Prostate gland (tissue), 2 donors: ENCODE data around the gene CACNG1.

ENCODE experiments used
- POLR2A ChIP-seq: fragments of 450-650 bp; IDR thresholded peaks from one replicate; pipeline ENCODE4 v1.6.1; 2016; ENCODE audit warnings: antibody characterized with exemption, mild to moderate bottlenecking
- POLR2AphosphoS5 ChIP-seq: sonication (generic); formaldehyde crosslinking; IDR thresholded peaks from one replicate; pipeline ENCODE4 v1.6.1; 2017; ENCODE audit warnings: antibody characterized with exemption
- TF ChIP-seq, protein P1 (sequence below), 4 experiments: fragments of 200-600 bp in 2 of 4; fragments of 450-650 bp in 2 of 4; sonication (generic) in 2 of 4; IDR thresholded peaks; 1 replicate in 3 of 4; 2 replicates in 1 of 4; pipeline ENCODE4 v1.5.1; 2016 to 2019; ENCODE audit warnings: antibody characterized with exemption in 4 of 4, mild to moderate bottlenecking in 2 of 4, moderate library complexity in 2 of 4

DNA sequence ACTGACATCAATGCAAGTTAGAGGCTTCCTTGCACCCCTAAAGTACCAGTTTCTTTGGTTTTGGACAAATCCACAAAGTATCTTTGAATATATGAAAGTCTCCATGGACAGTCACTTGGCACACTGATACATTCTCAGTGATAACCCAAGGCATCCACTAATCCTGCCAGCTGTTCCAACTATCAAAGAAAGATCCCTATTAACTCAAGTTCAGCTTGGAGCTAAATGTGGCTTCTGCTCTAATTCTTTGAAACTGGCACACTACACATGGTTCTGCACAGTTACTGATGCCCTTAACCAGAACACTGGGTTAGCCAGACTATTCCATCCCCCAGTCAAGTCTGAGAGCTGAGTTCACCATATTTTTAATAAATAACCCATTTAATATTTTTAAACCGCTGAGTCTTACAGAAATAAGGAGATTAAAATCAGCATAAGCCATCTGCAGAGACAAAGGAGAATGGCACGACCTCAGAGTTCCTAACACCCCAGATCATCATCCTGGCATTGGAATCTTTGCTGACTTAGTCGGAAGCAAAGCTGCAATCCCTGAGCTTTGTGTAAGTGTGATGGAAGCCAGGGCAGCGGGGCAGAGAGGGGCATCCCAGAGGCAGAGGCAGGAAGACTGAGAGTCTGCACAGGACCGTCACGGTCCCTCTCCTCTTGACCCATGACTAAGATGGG, 6.3 kb downstream of the CACNG1 start:
- TF ChIP-seq, protein P1, sequence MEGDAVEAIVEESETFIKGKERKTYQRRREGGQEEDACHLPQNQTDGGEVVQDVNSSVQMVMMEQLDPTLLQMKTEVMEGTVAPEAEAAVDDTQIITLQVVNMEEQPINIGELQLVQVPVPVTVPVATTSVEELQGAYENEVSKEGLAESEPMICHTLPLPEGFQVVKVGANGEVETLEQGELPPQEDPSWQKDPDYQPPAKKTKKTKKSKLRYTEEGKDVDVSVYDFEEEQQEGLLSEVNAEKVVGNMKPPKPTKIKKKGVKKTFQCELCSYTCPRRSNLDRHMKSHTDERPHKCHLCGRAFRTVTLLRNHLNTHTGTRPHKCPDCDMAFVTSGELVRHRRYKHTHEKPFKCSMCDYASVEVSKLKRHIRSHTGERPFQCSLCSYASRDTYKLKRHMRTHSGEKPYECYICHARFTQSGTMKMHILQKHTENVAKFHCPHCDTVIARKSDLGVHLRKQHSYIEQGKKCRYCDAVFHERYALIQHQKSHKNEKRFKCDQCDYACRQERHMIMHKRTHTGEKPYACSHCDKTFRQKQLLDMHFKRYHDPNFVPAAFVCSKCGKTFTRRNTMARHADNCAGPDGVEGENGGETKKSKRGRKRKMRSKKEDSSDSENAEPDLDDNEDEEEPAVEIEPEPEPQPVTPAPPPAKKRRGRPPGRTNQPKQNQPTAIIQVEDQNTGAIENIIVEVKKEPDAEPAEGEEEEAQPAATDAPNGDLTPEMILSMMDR (IDR thresholded peaks at IDR 0.05), result no peak
- no peak for TF ChIP-seq POLR2A
- no peak for TF ChIP-seq POLR2AphosphoS5
